ENCODE measurements around the gene CDR2L. TPM values are rescaled to one million over a fixed set of nuclear protein-coding genes. Genes with fewer than 3 reads are reported as not detected.

Gene CDR2L
- total RNA-seq, 4 donors from 2014 or later, result 14.6 to 36.7 (median 24.3) TPM

- intact Hi-C loops (cut with DNase I), result loop anchor here (5.0 kb wide), 2 partner anchors 45 to 60 kb away; partner anchors contain the start of genes CDR2L and HID1
- DNase-seq (ENCODE audit: extremely low spot score), result no peak
- peaks cover 0 to 1% (median 0%) of the 10 kb centered on the region in 4 donors for H3K36me3 ChIP-seq
Observed at GRCh38 chr17:75032720-75033280, 45.4 kb downstream of the CDR2L start.

DNA sequence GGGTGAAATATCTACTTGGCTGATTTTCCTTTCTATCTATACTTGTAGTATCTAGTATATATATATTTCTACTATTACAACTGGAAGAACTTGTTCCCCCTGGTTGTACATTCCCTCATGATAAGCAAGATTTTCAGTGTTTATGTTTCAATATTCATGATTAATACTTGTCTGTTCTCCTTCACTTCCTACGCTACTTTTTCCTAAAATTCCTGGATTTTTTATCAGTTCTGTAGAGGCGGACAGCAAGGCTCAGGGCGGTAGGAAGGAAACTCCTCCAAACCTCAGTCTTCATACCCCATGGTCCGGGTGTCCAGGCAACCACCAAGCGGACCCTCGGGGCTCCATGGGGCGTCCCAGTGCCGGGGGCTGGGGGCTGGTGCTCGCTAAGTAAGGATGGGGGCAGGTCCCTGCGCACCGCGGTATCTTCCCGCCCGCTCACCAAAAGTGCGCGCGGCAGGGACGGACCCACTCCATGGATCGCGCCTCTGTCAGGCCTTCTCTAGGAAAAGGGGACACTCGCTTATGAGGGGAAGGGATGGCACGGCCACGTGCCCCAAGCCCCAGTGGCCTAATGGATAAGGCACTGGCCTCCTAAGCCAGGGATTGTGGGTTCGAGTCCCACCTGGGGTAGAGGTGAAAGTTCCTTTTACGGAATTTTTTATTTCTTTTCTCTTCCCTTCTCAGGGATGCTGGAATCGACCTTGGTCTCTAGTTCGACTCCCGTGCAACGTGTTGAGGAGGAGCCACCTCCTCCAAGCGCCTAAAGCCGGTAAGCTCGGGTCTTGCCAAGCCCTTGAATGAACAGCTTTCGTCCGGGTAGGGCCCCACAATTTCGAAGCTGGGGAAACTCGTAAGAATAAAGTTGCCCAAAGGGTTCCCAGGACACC is 46.2 kb downstream of the CDR2L start:
- DNase-seq (ENCODE audit: extremely low spot score), result peak; percentile 100
- TF ChIP-seq POLR2AphosphoS5 (IDR thresholded peaks at IDR 0.05) (peak; percentile 42 to 88), POLR2A (IDR thresholded peaks at IDR 0.05; ENCODE audit: low read depth) (no peak)
- TF ChIP-seq, protein P1, sequence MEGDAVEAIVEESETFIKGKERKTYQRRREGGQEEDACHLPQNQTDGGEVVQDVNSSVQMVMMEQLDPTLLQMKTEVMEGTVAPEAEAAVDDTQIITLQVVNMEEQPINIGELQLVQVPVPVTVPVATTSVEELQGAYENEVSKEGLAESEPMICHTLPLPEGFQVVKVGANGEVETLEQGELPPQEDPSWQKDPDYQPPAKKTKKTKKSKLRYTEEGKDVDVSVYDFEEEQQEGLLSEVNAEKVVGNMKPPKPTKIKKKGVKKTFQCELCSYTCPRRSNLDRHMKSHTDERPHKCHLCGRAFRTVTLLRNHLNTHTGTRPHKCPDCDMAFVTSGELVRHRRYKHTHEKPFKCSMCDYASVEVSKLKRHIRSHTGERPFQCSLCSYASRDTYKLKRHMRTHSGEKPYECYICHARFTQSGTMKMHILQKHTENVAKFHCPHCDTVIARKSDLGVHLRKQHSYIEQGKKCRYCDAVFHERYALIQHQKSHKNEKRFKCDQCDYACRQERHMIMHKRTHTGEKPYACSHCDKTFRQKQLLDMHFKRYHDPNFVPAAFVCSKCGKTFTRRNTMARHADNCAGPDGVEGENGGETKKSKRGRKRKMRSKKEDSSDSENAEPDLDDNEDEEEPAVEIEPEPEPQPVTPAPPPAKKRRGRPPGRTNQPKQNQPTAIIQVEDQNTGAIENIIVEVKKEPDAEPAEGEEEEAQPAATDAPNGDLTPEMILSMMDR (IDR thresholded peaks at IDR 0.05), result no peak
- H3K36me3 ChIP-seq, result peaks cover 5 to 9% (median 7%) of the 10 kb centered on the region in 4 donors
- H3K4me1 ChIP-seq, result peaks cover 37 to 52% (median 50%) of the 10 kb centered on the region in 4 donors
- H3K27me3 ChIP-seq, result no peaks in the 10 kb centered on the region
- peak overlapping the region; percentile 67 to 88 (median 76) for H3K4me3 ChIP-seq
- intact Hi-C loops (cut with DNase I), result loop anchor here (5.0 kb wide), 2 partner anchors 46 to 61 kb away; partner anchors contain the start of genes CDR2L and HID1
- under 1% methylated on average over 34 of the region's 36 CpGs for WGBS
- no peaks in the 10 kb centered on the region for H3K9me3 ChIP-seq
- H3K27ac ChIP-seq (replicated peaks in 1 of 4), result peak overlapping the region; percentile 92 to 98 (median 96)

More at GRCh38 chr17:75032720-75033280, 45.4 kb downstream of the CDR2L start:
- H3K4me3 ChIP-seq, result peak overlapping the region; percentile 67 to 88 (median 76)
- TF ChIP-seq EP300 (IDR thresholded peaks at IDR 0.05) (no peak), POLR2AphosphoS5 (IDR thresholded peaks at IDR 0.05) (no peak), POLR2A (IDR thresholded peaks at IDR 0.05; ENCODE audit: low read depth) (no peak)
- TF ChIP-seq, protein P1 (IDR thresholded peaks at IDR 0.05), result no peak
- peak overlapping the region; percentile 92 to 98 (median 96) for H3K27ac ChIP-seq (replicated peaks in 1 of 4)
- no peaks in the 10 kb centered on the region for H3K27me3 ChIP-seq
- 7% methylated on average over 10 of the region's 13 CpGs for WGBS
- peaks cover 37 to 52% (median 50%) of the 10 kb centered on the region in 4 donors for H3K4me1 ChIP-seq
- H3K9me3 ChIP-seq, result no peaks in the 10 kb centered on the region

DNA sequence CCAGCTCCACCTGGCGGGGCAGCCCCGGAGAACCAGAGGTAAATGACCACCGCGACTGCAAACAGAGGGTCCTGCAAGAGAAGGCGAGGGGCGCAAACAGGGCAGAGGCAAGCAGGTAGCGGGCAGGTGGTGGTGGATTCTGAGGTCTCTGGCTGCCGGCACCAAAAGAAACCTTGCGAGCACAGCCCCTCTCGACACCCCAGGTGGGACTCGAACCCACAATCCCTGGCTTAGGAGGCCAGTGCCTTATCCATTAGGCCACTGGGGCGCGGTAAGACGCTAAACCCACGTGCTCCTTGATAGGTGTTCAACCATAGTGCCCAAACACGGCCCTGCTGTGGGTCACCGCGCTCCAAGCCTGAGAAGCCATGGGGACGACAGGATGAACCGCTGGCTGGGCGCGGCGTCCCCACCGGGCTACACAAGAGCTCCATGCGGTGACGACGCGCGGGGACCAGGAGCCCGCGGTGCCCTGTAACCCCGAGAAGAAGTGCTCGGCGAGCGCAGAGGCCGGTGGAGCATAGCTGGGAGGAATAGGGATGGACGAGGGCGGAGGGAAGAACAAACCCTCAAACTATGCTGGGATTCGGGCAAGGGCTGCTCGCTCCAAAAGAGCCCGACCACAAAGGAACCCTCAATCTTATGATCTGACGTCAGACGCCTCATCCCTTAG is 46.9 kb downstream of the CDR2L start:
- Histone ChIP-seq H3K27me3 (no peaks in the 10 kb centered on the region), H3K27ac (replicated peaks in 1 of 4) (peak overlapping the region; percentile 92 to 98 (median 96)), H3K4me3 (peak overlapping the region; percentile 67 to 88 (median 76)), H3K4me1 (peaks cover 37 to 52% (median 50%) of the 10 kb centered on the region in 4 donors), H3K9me3 (no peaks in the 10 kb centered on the region), H3K36me3 (peaks cover 13 to 17% (median 14%) of the 10 kb centered on the region in 4 donors)
- WGBS, result 1% methylated on average over 34 of the region's 43 CpGs
- peak; percentile 98 for DNase-seq (ENCODE audit: extremely low spot score)
- TF ChIP-seq, protein P1 (IDR thresholded peaks at IDR 0.05), result no peak
- TF ChIP-seq EP300 (IDR thresholded peaks at IDR 0.05) (no peak), POLR2A (IDR thresholded peaks at IDR 0.05; ENCODE audit: low read depth) (peak; percentile 14), POLR2AphosphoS5 (IDR thresholded peaks at IDR 0.05) (peak in 1 of 2 donors; percentile 62)
- intact Hi-C loops (cut with DNase I), result loop anchor here (5.0 kb wide), 2 partner anchors 47 to 62 kb away; partner anchors contain the start of genes CDR2L and HID1

DNA sequence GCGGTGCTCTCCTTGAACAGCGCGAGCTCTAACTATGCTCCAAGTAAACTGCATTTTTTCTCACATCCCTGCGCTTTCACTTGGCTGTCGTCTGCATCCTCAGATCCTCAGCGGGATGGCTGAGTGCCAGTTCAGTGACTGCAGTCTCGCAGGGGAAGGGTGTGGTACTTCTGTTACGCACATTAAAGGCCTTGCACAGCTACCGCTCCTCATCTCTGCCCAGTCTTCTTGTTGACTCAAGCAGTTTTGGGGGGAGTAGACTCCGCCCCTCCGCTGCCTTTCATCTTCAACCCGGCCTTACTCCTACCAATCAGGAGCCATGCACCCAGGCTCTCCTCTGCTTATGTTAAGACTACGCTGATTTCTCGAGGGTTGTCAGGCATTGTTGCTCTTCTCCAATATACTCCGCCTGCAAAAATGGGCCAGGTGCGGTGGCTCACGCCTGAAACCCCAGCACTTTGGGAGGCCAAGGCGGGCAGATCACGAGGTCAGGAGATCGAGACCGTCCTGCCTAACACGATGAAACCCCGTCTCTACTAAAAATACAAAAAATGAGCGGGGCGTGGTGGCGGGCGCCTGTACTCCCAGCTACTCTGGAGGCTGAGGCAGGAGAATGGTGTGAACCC is 49.3 kb downstream of the CDR2L start:
- peak; percentile 96 for DNase-seq (ENCODE audit: extremely low spot score)

More for the DNA sequence above, 49.3 kb downstream of the CDR2L start:
- intact Hi-C loops (cut with DNase I), result no loop called here
- H3K4me3 ChIP-seq, result peak overlapping the region in 3 of 4 donors; percentile 2 to 30 (median 19)
- no peaks in the 10 kb centered on the region for H3K27me3 ChIP-seq
- TF ChIP-seq POLR2AphosphoS5 (IDR thresholded peaks at IDR 0.05) (peak; percentile 64 to 80), POLR2A (IDR thresholded peaks at IDR 0.05; ENCODE audit: low read depth) (no peak), EP300 (IDR thresholded peaks at IDR 0.05) (no peak)
- TF ChIP-seq, protein P1 (IDR thresholded peaks at IDR 0.05), result no peak
- peaks cover 34 to 41% (median 38%) of the 10 kb centered on the region in 4 donors for H3K36me3 ChIP-seq
- no peaks in the 10 kb centered on the region for H3K9me3 ChIP-seq
- peak overlapping the region; percentile 92 to 98 (median 96) for H3K27ac ChIP-seq (replicated peaks in 1 of 4)
- 62% methylated on average over 27 of the region's 27 CpGs for WGBS
- H3K4me1 ChIP-seq, result peaks cover 37 to 52% (median 50%) of the 10 kb centered on the region in 4 donors
